Breast epithelium (tissue), 4 donors: ENCODE data around the gene GFPT2. TPM values are rescaled to one million over a fixed set of nuclear protein-coding genes. Genes with fewer than 3 reads are reported as not detected.
"Not testable (repeated sequence)": the region's sequence is repeated elsewhere in the genome, so short reads cannot be mapped to it uniquely, and the experiment has no call there.

Experiments used
- DNase-seq, 2 donors: peaks; one replicate each; pipeline ENCODE4 v3.0.0-alpha.2; 2019; ENCODE audit warnings: low spot score in 2 of 2
- H3K27ac ChIP-seq, 2 donors: fragments of 200-600 bp; sonication (generic) in 1 of 2; one replicate each; pipeline ENCODE4 v1.5.1; 2016 to 2019; ENCODE audit warnings: mild to moderate bottlenecking in 1 of 2
- H3K27me3 ChIP-seq, 2 donors: fragments of 200-600 bp; sonication (generic) in 1 of 2; one replicate each; pipeline versions ENCODE4 v1.5.1 to v1.6.0; 2017 to 2019; ENCODE audit warnings: control low read depth in 1 of 2, mild to moderate bottlenecking in 1 of 2
- H3K36me3 ChIP-seq: fragments of 200-600 bp; one replicate; pipeline ENCODE4 v1.5.1; 2019
- H3K4me1 ChIP-seq, 2 donors: fragments of 200-600 bp; sonication (generic); one replicate each; pipeline ENCODE4 v1.5.1; 2016 to 2019; ENCODE audit warnings: control low read depth in 1 of 2
- H3K4me3 ChIP-seq, 3 donors: fragments of 200-600 bp; sonication (generic); 1 replicate in 2 of 3; 2 replicates in 1 of 3; pipeline ENCODE4 v1.5.1; 2016 to 2019; ENCODE audit warnings: mild to moderate bottlenecking in 3 of 3, moderate library complexity in 2 of 3
- H3K9me3 ChIP-seq, 2 donors: fragments of 200-600 bp; sonication (generic) in 1 of 2; one replicate each; pipeline ENCODE4 v1.5.1; 2016 to 2019; ENCODE audit warnings: control low read depth in 1 of 2
- CTCF ChIP-seq, 3 donors: fragments of 450-650 bp; IDR thresholded peaks; one replicate each; pipeline ENCODE4 v1.5.1; 2016 to 2017; ENCODE audit warnings: antibody characterized with exemption in 3 of 3, mild to moderate bottlenecking in 3 of 3, moderate library complexity in 3 of 3
- POLR2A ChIP-seq: fragments of 450-650 bp; IDR thresholded peaks from one replicate; pipeline ENCODE4 v1.6.1; 2016; ENCODE audit warnings: antibody characterized with exemption, mild to moderate bottlenecking, moderate library complexity
- POLR2AphosphoS5 ChIP-seq, 3 donors: sonication (generic); formaldehyde crosslinking; IDR thresholded peaks; one replicate each; pipeline ENCODE4 v1.6.1; 2017; ENCODE audit warnings: antibody characterized with exemption in 3 of 3
- intact Hi-C: fragments of 100-400 bp; cut with DNase I; formaldehyde crosslinking; loops from one replicate; pipeline ENCODE4 v1.15.1; 2023; ENCODE audit warnings: low total_unique reads
- total RNA-seq, 3 donors: library from RNA; depleted of rRNA; stranded (reverse); fragments of >200 nt; gene quantifications; one replicate each; pipeline ENCODE4 v1.1.0, GENCODE V29; 2016

Gene GFPT2
- total RNA-seq, 3 donors from 2014 or later, result 27.2 to 60.0 (median 52.5) TPM

- H3K36me3 ChIP-seq, result no peaks in the 10 kb centered on the region
- no peak for DNase-seq
- no peaks in the 10 kb centered on the region for H3K27me3 ChIP-seq
- no peak overlapping the region for H3K4me3 ChIP-seq
- no peak for TF ChIP-seq POLR2A
- no peak for TF ChIP-seq POLR2AphosphoS5 (IDR thresholded peaks at IDR 0.05)
- no peak for TF ChIP-seq CTCF (IDR thresholded peaks at IDR 0.05)
- no peaks in the 10 kb centered on the region for H3K4me1 ChIP-seq
- H3K9me3 ChIP-seq, result no peaks in the 10 kb centered on the region
- H3K27ac ChIP-seq, result no peak overlapping the region
- intact Hi-C loops, result loop anchor here (1.0 kb wide), 1 partner anchor 36 kb away; no protein-coding TSS in a partner anchor
Observed at GRCh38 chr5:180304016-180304292, 49.2 kb downstream of the GFPT2 start.

- Histone ChIP-seq H3K9me3 (no peaks in the 10 kb centered on the region), H3K27ac (no peak overlapping the region), H3K27me3 (no peaks in the 10 kb centered on the region), H3K36me3 (no peaks in the 10 kb centered on the region), H3K4me1 (no peaks in the 10 kb centered on the region), H3K4me3 (no peak overlapping the region)
- no peak for DNase-seq
- no peak for TF ChIP-seq CTCF (IDR thresholded peaks at IDR 0.05)
- no peak for TF ChIP-seq POLR2AphosphoS5 (IDR thresholded peaks at IDR 0.05)
- no peak for TF ChIP-seq POLR2A
- intact Hi-C loops, result loop anchor here (1.0 kb wide), 1 partner anchor 37 kb away; no protein-coding TSS in a partner anchor
Observed at GRCh38 chr5:180303226-180304015, 49.7 kb downstream of the GFPT2 start.

GRCh38 chr5:180302256-180302655 is 50.9 kb downstream of the GFPT2 start:
- no peaks in the 10 kb centered on the region for H3K9me3 ChIP-seq
- H3K36me3 ChIP-seq, result no peaks in the 10 kb centered on the region
- no peak for TF ChIP-seq CTCF (IDR thresholded peaks at IDR 0.05)
- no peak for TF ChIP-seq POLR2A
- no peak for TF ChIP-seq POLR2AphosphoS5 (IDR thresholded peaks at IDR 0.05)
- H3K4me1 ChIP-seq, result no peaks in the 10 kb centered on the region
- no peaks in the 10 kb centered on the region for H3K27me3 ChIP-seq
- H3K27ac ChIP-seq, result no peak overlapping the region
- no peak for DNase-seq
- H3K4me3 ChIP-seq, result no peak overlapping the region
- intact Hi-C loops, result no loop called here

- Histone ChIP-seq H3K4me1 (no peaks in the 10 kb centered on the region), H3K27ac (no peak overlapping the region), H3K36me3 (no peaks in the 10 kb centered on the region), H3K9me3 (no peaks in the 10 kb centered on the region), H3K4me3 (no peak overlapping the region), H3K27me3 (no peaks in the 10 kb centered on the region)
- intact Hi-C loops, result no loop called here
- TF ChIP-seq POLR2A (no peak), POLR2AphosphoS5 (IDR thresholded peaks at IDR 0.05) (no peak), CTCF (IDR thresholded peaks at IDR 0.05) (no peak)
- DNase-seq, result no peak
Observed at GRCh38 chr5:180301253-180301652, 51.9 kb downstream of the GFPT2 start.

- intact Hi-C loops, result no loop called here
- H3K4me3 ChIP-seq, result no peak overlapping the region
- H3K4me1 ChIP-seq, result no peaks in the 10 kb centered on the region
- H3K36me3 ChIP-seq, result no peaks in the 10 kb centered on the region
- DNase-seq, result no peak
- H3K27me3 ChIP-seq, result no peaks in the 10 kb centered on the region
- no peaks in the 10 kb centered on the region for H3K9me3 ChIP-seq
- TF ChIP-seq CTCF (IDR thresholded peaks at IDR 0.05), result no peak
- TF ChIP-seq POLR2AphosphoS5 (IDR thresholded peaks at IDR 0.05), result no peak
- no peak for TF ChIP-seq POLR2A
- no peak overlapping the region for H3K27ac ChIP-seq
Observed at GRCh38 chr5:180299526-180299925, 53.6 kb downstream of the GFPT2 start.

- H3K36me3 ChIP-seq, H3K27ac ChIP-seq, H3K4me3 ChIP-seq, intact Hi-C loops, DNase-seq, H3K9me3 ChIP-seq, H3K4me1 ChIP-seq, H3K27me3 ChIP-seq: not testable (repeated sequence)
Observed at GRCh38 chr5:180299014-180299413, 54.1 kb downstream of the GFPT2 start.
